Measurements from ENCODE around the gene TRPV6.

DNA sequence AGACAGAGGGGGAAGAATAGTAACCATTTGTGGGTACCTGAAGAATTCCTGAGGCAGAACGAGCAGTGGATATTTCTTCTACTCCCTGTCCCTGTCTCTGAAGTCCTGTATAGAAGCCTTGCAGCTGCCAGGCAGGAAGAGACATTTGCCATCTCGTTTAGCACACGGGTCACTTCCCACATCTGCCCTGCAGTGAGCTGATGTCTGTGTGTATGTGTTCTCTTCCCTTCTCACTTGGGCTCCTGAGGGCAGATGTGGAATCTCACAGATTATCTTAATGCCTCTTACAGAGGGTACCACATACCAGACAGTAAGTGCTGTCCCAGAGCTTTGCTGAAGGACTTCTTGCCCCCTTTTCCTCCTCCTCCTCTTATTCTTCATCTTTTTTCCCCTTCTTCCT lies 14.1 kb upstream of the TRPV6 start:
- TF ChIP-seq, protein P1, sequence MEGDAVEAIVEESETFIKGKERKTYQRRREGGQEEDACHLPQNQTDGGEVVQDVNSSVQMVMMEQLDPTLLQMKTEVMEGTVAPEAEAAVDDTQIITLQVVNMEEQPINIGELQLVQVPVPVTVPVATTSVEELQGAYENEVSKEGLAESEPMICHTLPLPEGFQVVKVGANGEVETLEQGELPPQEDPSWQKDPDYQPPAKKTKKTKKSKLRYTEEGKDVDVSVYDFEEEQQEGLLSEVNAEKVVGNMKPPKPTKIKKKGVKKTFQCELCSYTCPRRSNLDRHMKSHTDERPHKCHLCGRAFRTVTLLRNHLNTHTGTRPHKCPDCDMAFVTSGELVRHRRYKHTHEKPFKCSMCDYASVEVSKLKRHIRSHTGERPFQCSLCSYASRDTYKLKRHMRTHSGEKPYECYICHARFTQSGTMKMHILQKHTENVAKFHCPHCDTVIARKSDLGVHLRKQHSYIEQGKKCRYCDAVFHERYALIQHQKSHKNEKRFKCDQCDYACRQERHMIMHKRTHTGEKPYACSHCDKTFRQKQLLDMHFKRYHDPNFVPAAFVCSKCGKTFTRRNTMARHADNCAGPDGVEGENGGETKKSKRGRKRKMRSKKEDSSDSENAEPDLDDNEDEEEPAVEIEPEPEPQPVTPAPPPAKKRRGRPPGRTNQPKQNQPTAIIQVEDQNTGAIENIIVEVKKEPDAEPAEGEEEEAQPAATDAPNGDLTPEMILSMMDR (conservative IDR thresholded peaks at IDR 0.05 in 1 of 2, IDR thresholded peaks at IDR 0.05 in 1 of 2; ENCODE audit: low read depth in 1 of 2, low read length in 2 of 2), result no peak
- TF ChIP-seq EZH2 (IDR thresholded peaks at IDR 0.05; ENCODE audit: low read length, missing control alignments), result no peak

Measured in fibroblast of lung (primary cell).